UCSD-AML1 (cell line): ENCODE data around the gene SYT5.
"Not testable (repeated sequence)": the region's sequence is repeated elsewhere in the genome, so short reads cannot be mapped to it uniquely, and the experiment has no call there.

Source experiments
- DNase-seq: peaks from one replicate; lab custom pipeline; 2025; ENCODE audit not compliant: unreplicated experiment; lab: John Stamatoyannopoulos, UW

The SYT5 gene

GRCh38 chr19:55208880-55209692 is 29.0 kb upstream of the SYT5 start, which contains the start of gene PTPRH:
Gene PTPRH (minus strand): TSS chr19:55209501. CDS start chr19:55209433, 68 bp downstream.
- peak; percentile 50 for DNase-seq

- DNase-seq, result peak; percentile 83
Observed at GRCh38 chr19:55206664-55207500, 26.8 kb upstream of the SYT5 start.

GRCh38 chr19:55202199-55202598 is 22.1 kb upstream of the SYT5 start:
- not testable (repeated sequence) for DNase-seq

GRCh38 chr19:55199620-55200204 is 19.6 kb upstream of the SYT5 start:
- DNase-seq, result no peak

- no peak for DNase-seq
Observed at GRCh38 chr19:55198651-55199050, 18.6 kb upstream of the SYT5 start.

GRCh38 chr19:55197528-55197927 is 17.4 kb upstream of the SYT5 start:
- DNase-seq, result no peak

GRCh38 chr19:55196803-55197202 is 16.7 kb upstream of the SYT5 start:
- no peak for DNase-seq

GRCh38 chr19:55193481-55193880 is 13.4 kb upstream of the SYT5 start:
- DNase-seq, result no peak

GRCh38 chr19:55189403-55189835 is 9.3 kb upstream of the SYT5 start:
- peak; percentile 80 for DNase-seq

GRCh38 chr19:55188625-55189024 is 8.5 kb upstream of the SYT5 start:
- DNase-seq, result peak; percentile 67

- DNase-seq, result no peak
Observed at GRCh38 chr19:55186080-55186479, 6.0 kb upstream of the SYT5 start.

- no peak for DNase-seq
Observed at GRCh38 chr19:55181740-55182139, 1.7 kb upstream of the SYT5 start.

GRCh38 chr19:55178781-55179599 is 1.1 kb downstream of the SYT5 start:
- peak; percentile 74 for DNase-seq

- no peak for DNase-seq
Observed at GRCh38 chr19:55176076-55176475, 4.0 kb downstream of the SYT5 start.

GRCh38 chr19:55175117-55175867 is 4.8 kb downstream of the SYT5 start:
- DNase-seq, result no peak

GRCh38 chr19:55174425-55175116 is 5.5 kb downstream of the SYT5 start:
- DNase-seq, result no peak

- peak; percentile 83 for DNase-seq
Observed at GRCh38 chr19:55173714-55174409, 6.2 kb downstream of the SYT5 start.

- DNase-seq, result no peak
Observed at GRCh38 chr19:55173186-55173713, 6.8 kb downstream of the SYT5 start.

GRCh38 chr19:55172741-55173140 is 7.3 kb downstream of the SYT5 start:
- no peak for DNase-seq
